ENCODE results near the gene MPV17. TPM values are rescaled to one million over a fixed set of nuclear protein-coding genes. Genes with fewer than 3 reads are reported as not detected.

MPV17 gene
- 100 to 1,000 TPM in 1 of 2 donors, 10 to 100 TPM in 1; 88.2 to 118 TPM for total RNA-seq

DNA sequence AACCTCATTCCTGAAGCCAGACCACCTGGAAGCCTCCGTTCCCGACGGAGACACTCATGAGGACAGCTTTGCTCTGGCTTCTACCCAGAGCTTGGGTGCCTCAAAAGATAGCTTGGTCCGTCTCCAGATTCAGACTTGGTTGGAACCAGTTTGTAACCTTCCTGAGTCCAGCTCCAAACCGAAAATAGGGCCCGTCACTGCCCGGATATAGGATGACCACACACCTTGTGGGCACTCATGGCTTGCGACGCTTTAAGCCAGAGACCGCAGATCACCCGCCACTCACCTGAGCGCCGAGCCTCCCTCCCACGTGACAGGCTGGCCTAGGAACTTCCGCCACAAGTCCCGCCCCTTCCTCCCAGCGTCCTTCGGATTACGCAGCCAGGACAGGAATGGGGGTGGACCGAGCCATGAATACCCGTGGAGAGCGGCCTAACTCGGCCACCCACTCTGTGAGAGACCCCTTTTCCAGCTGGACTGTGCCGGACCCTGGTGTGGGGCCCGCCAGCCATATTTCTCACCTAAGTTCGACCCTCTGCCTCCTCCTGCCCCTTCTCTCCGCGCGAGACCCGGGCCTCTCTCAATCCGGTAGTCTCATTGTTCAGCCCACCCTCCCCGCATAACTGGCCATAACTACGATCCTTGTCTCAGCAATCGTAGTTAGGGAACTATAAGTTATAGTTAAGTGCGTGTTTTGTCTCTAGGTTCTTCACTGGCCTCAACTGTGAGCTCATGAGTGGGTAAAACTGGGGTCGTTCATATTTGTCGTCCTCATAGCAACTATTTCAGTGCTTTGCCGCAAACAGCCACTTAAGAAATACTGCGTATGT lies at the start of gene MPV17:
Gene MPV17 (minus strand): TSS at position 332 of the 830 bp plus-strand sequence. CDS start 580 bp downstream, outside the sequence.

GRCh38 chr2:27370026-27370815 lies 47.3 kb upstream of the MPV17 start, which contains the start of the genes EIF2B4 and SNX17:
EIF2B4 (minus strand) TSS chr2:27370338; CDS start chr2:27370314, 24 bp downstream.
SNX17 (plus strand) TSS chr2:27370616; CDS start chr2:27370744, 128 bp downstream.

DNA sequence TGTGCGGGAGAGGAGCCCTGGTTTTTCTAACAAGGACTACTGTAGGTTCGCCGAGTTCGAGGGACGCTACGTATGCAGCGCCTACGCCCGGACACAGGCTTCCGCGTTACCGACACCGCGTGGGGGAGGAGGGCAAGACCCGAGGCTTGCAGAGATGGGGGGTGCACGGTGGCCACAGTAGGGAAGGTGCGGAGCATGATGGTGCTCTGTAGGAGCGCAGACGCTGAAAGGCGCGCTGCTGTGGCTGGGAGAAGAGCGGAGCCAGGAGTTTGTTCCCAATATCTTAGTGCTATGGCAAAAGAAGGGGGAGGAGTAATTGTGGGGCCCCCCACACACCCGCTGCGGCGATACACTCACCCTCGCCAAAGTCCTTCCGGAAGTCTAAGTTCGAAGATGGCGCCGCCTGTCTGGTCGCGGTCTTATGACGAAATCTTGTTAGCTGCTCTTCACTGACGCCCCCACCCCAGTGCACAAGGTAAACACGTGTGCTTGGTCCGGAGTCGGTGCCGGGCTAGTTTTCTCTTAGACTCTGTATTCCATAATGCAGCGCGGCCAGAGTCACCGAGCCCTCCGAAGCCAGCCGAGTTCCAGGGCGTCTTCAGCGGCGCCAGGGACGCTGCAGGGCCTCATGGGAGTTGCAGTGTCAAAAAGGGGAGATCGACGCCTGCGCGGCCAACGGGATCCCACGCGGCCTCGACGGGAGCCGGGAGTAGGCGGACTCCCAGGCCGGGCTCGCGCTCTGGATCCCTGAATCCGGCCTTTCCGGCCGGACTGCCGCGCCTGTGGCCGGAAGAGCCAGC lies 33.7 kb upstream of the MPV17 start, which contains the start of gene GTF3C2:
Gene GTF3C2 (minus strand): TSS at position 383 of the 800 bp plus-strand sequence. CDS start 13,210 bp downstream, outside the sequence.

GRCh38 chr2:27308359-27308881 lies 14.5 kb downstream of the MPV17 start, which contains the start of gene UCN:
UCN (minus strand) TSS chr2:27308445; CDS start chr2:27307895, 550 bp downstream.

DNA sequence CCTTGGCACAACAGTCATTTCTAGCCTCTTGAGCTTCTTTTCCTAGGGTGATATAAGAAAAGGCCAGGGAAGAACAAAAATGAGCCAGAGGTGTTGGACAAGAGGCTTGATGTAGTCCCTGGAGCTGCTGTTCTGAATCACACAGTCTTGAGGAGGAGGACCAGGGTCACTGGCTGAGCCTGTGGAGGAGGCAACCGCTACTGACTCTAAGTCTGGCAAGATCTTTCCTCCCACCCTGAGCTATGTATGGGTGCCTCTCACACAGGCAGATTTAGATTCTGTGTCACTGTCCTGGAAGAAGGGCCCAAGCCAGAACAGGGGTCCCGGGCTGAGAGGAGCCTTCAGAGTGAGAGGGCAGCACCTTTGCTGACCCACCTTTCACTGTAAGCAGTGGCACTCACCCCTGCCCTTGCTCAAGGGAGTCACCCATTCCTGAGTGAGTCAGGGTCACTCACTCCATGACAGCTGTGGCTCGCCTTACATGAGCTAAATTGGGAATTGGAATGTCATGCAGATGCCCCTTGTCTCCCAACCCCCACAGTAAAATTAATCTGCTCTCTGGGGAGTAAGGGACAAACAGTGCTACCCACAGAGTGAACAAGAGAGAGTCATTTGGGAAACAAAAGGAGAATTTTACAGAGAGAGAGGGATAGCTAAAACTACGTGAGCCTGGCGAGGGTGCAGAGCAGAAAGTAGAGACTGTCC lies 40.9 kb downstream of the MPV17 start, which contains the start of gene TRIM54:
Gene TRIM54 (plus strand): TSS at position 575 of the 705 bp plus-strand sequence. CDS start 303 bp downstream, outside the sequence.

DNA sequence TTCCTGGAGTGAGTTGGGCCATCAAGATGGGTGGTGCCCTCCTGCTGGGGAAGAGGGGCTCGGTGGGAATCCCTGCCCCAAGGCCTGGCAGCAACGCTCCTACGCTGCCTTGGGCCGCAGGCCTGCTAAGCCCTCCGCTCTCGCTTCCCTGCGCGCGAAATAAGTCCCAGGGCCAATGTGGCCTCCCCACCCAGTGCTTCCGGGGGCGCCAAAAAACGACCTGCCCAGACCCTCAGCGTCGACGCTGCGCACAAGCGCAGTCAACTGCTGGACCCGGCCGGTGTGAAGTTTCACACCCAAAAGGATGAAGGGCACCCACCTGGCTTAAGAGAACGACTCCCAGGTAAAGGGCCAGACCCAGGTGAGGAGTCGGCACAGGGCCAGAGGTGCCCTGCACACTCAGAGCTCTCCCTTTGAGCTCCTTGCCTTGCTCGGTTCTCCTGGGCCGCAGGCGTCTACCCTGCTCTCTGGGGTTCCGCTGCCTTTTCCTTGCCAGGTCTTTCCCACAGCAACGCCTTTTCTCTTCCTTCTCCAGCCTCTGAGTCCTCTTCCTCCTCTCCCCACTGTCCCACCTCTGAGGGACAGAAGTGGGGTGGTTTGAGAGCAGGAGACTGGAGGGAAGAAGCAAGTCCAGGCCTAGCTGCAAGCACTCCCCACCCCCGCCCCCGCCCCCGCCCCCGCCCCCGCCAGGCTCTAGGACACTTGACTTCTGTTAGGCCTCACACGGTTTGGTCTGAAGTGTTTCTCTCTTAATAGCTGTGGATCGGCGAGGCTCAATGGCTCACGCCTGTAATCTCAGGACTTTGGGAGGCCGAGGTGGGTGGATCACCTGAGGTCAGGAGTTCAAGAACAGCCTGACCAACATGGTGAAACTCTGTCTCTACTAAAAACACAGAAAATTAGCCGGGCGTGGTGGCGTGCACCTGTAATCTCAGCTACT lies 47.4 kb downstream of the MPV17 start, which contains the start of gene DNAJC5G:
Gene DNAJC5G (plus strand): TSS at position 223 of the 940 bp plus-strand sequence. CDS start 1,296 bp downstream, outside the sequence.

GRCh38 chr2:27262379-27263286 lies 60.3 kb downstream of the MPV17 start, which contains the start of gene SLC30A3:
SLC30A3 (minus strand) TSS chr2:27263047; CDS start chr2:27262906, 141 bp downstream.

Other genes starting within 250 kb of the MPV17 start
- 1 to 10 TPM; 4.8 to 8.0 TPM for gene EMILIN1, start 244.5 kb downstream of the MPV17 start, total RNA-seq
- 1 to 10 TPM; 2.8 to 3.7 TPM for gene KHK, start 236.3 kb downstream of the MPV17 start, total RNA-seq
- 1 to 10 TPM; 4.7 to 6.2 TPM for gene CGREF1, start 204.0 kb downstream of the MPV17 start, total RNA-seq
- gene ABHD1, start 199.3 kb downstream of the MPV17 start, total RNA-seq, result under 1 TPM in 1 of 2 donors, not detected in 1; under 0.01 TPM
- 10 to 100 TPM; 56.8 to 75.6 TPM for gene PREB, start 188.5 kb downstream of the MPV17 start, total RNA-seq
- gene PRR30, start 183.7 kb downstream of the MPV17 start, total RNA-seq, result not detected
- not detected for gene TCF23, start 174.1 kb downstream of the MPV17 start, total RNA-seq
- gene ATRAID, start 111.1 kb downstream of the MPV17 start, total RNA-seq, result 100 to 1,000 TPM; 150 to 212 TPM
- 10 to 100 TPM; 35.8 to 87.9 TPM for gene SLC5A6, start 110.8 kb downstream of the MPV17 start, total RNA-seq
- gene CAD, start 105.7 kb downstream of the MPV17 start, total RNA-seq, result 10 to 100 TPM; 23.7 to 41.3 TPM
- gene SLC30A3, start 60.0 kb downstream of the MPV17 start, total RNA-seq, result under 1 TPM in 1 of 2 donors, not detected in 1; 0.34 TPM
- not detected for gene DNAJC5G, start 47.7 kb downstream of the MPV17 start, total RNA-seq
- gene TRIM54, start 40.7 kb downstream of the MPV17 start, total RNA-seq, result not detected
- gene UCN, start 14.7 kb downstream of the MPV17 start, total RNA-seq, result 1 to 10 TPM in 1 of 2 donors, under 1 TPM in 1; 0.67 to 2.1 TPM
- gene GTF3C2, start 33.7 kb upstream of the MPV17 start, total RNA-seq, result 10 to 100 TPM; 45.1 to 57.6 TPM
- 10 to 100 TPM; 25.5 to 28.6 TPM for gene EIF2B4, start 47.2 kb upstream of the MPV17 start, total RNA-seq
- 100 to 1,000 TPM; 109 to 136 TPM for gene SNX17, start 47.5 kb upstream of the MPV17 start, total RNA-seq
- gene ZNF513, start 57.6 kb upstream of the MPV17 start, total RNA-seq, result 1 to 10 TPM; 6.9 to 9.0 TPM
- gene PPM1G, start 86.5 kb upstream of the MPV17 start, total RNA-seq, result 10 to 100 TPM; 48.9 to 98.6 TPM
- 10 to 100 TPM; 89.9 to 95.3 TPM for gene NRBP1, start 105.5 kb upstream of the MPV17 start, total RNA-seq
- gene KRTCAP3, start 119.3 kb upstream of the MPV17 start, total RNA-seq, result not detected
- 10 to 100 TPM; 16.0 to 22.4 TPM for gene IFT172, start 166.6 kb upstream of the MPV17 start, total RNA-seq
- gene FNDC4, start 172.1 kb upstream of the MPV17 start, total RNA-seq, result 1 to 10 TPM in 1 of 2 donors, under 1 TPM in 1; 0.33 to 2.1 TPM
- not detected for gene GCKR, start 173.7 kb upstream of the MPV17 start, total RNA-seq

Measured in melanocyte of skin (primary cell).